Motor neuron (in vitro differentiated cells): ENCODE results near the gene SRA1. TPM values are rescaled to one million over a fixed set of nuclear protein-coding genes. Genes with fewer than 3 reads are reported as not detected.

Experiments
- ATAC-seq, 8 experiments: fragments of 200-7000 bp; cut with Tn5 transposase; replicated peaks in 6 of 8; 2 replicates each; pipeline ENCODE4 v1.8.0; 2021; ENCODE audit warnings: mild to moderate bottlenecking in 8 of 8, moderate library complexity in 8 of 8
- H3K27ac ChIP-seq, 2 donors: fragments of 250-450 bp; sonication (Bioruptor Pico); 2 replicates each; pipeline ENCODE4 v1.9.0; 2021; ENCODE audit warnings: antibody characterized with exemption in 2 of 2, mild to moderate bottlenecking in 2 of 2, moderate library complexity in 1 of 2
- H3K4me1 ChIP-seq, 2 donors: fragments of 250-450 bp; sonication (Bioruptor Pico); replicated peaks in 1 of 2; 2 replicates each; pipeline ENCODE4 v1.6.1; 2021; ENCODE audit warnings: antibody characterized with exemption in 2 of 2, mild to moderate bottlenecking in 2 of 2, moderate library complexity in 1 of 2
- H3K4me3 ChIP-seq, 5 donors: fragments of 250-450 bp; sonication (Bioruptor Pico); 2 replicates each; pipeline ENCODE4 v1.9.0; 2021; ENCODE audit warnings: antibody characterized with exemption in 5 of 5, mild to moderate bottlenecking in 5 of 5, moderate library complexity in 4 of 5
- WGBS, 10 experiments: fragments of 450-650 bp; shearing (Covaris generic); methylation state at CpG; one replicate each; pipeline ENCODE4 v1.0.0; 2022; 5-methylcytosine and 5-hydroxymethylcytosine counted together
- in situ Hi-C, 9 experiments: fragments of 400-800 bp; cut with MboI; loops; one replicate each; pipeline ENCODE4 v1.15.0; 2021; ENCODE audit warnings: low sequenced_read_pairs in 9 of 9, low pct_unique_long_range_greater_than_20kb in 2 of 9; ENCODE audit not compliant: unreplicated experiment in 9 of 9
- total RNA-seq, 8 experiments: library from RNA; unstranded; fragments of 300-600 nt; gene quantifications; 2 replicates each; pipeline versions ENCODE4 v1.2.3 to v1.2.4, GENCODE V29; 2022

Gene SRA1
- total RNA-seq, 8 experiments from 2014 or later = 29.1 to 97.6 (median 47.4) TPM

DNA sequence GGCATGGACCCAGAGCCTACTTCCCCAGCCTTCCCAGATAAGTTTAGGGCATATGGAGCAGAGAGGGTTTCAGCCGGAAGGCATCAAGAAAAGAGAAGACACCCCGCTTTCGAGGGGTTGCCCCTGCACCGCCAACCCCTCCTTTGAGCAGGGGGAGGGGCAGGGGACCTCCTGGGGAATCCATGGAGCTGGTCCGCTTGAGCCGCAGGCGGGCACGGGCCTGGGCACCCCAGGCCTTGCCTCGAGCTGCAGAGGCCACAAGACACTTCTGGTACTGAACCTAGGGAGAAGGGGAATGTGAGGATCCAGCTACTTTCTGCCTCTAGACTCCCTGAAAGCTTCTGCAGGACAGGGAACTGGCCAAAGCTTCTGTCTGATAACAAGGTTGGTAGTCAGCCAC lies 1.3 kb upstream of the SRA1 start:
- 83 to 100% (median 100%) methylated on average over 1 to 4 of the region's 9 CpGs; no CpG with 5 or more reads in 6 of the 10 experiments for WGBS, 10 experiments
- Histone ChIP-seq H3K4me3 (no peak overlapping the region), H3K27ac (peak overlapping the region; percentile 89 to 96), H3K4me1 (peaks cover 25 to 27% of the 10 kb centered on the region in 2 donors)
- ATAC-seq = no peak
- in situ Hi-C loops = loop anchor here in 3 of 9 experiments (25.0 kb wide), 2 partner anchors 104 to 129 kb away; partner anchors contain the start of genes DND1 (in 2 of the 3), WDR55 (in 2 of the 3), HARS1 (in 1 of the 3) and HARS2 (in 1 of the 3)

DNA sequence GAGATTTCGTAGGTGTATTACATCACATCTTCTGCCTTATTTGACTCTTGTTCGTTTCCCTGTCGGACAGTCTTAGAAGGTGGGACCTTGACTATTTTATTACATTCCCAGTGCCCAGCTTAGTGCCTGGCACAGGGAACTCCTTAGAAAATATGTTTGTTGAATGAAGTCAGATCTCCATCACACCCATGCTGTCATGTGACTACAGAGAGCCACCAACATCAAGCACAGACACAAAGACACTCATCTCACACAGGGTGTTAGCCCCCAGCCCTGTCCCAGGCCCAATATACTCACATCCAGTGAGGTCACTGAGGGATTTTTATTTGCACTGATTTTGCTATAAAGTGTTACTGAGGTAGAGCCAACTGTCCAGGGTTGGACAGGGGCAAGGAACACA lies 692 bp upstream of the SRA1 start:
- Histone ChIP-seq H3K4me3 (peak overlapping the region; percentile 62 to 89 (median 76)), H3K4me1 (peaks cover 19 to 21% of the 10 kb centered on the region in 2 donors), H3K27ac (peak overlapping the region; percentile 89 to 96)
- in situ Hi-C loops = loop anchor here in 3 of 9 experiments (25.0 kb wide), 2 partner anchors 104 to 129 kb away; partner anchors contain the start of genes DND1 (in 2 of the 3), WDR55 (in 2 of the 3), HARS1 (in 1 of the 3) and HARS2 (in 1 of the 3)
- 78 to 100% (median 92%) methylated on average over 1 to 3 of the region's 3 CpGs; no CpG with 5 or more reads in 4 of the 10 experiments for WGBS, 10 experiments
- peak in 5 of 8 experiments; percentile 2 to 15 (median 9) for ATAC-seq

DNA sequence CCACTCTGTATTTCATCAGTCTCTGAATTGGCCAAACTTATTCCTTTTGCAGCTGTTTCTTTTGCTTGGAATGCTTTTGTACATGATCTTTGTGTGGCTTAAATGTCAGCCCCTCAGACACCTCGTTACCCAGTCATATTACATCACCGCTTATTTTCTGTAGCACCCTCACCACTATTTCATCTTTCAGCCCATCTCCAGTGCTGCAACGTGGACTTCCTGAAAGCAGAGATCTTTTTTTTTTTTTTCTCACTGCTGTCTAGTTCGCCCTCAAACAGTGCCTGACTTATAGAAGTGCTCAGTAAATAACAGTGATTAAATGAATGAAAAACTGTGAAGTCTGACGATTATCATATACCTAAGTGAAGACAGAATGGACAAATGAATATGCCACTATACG lies 835 bp downstream of the SRA1 start:
- peak overlapping the region; percentile 62 to 89 (median 76) for H3K4me3 ChIP-seq
- peak in 1 of 8 experiments; percentile 1 for ATAC-seq
- H3K27ac ChIP-seq = peak overlapping the region; percentile 89 to 96
- WGBS, 10 experiments = 0 to 7% (median 4%) methylated on average over 2 to 6 of the region's 6 CpGs
- peaks cover 14 to 18% of the 10 kb centered on the region in 2 donors for H3K4me1 ChIP-seq
- in situ Hi-C loops = loop anchor here in 3 of 9 experiments (25.0 kb wide), 2 partner anchors 106 to 131 kb away; partner anchors contain the start of genes DND1 (in 2 of the 3), WDR55 (in 2 of the 3), HARS1 (in 1 of the 3) and HARS2 (in 1 of the 3)

DNA sequence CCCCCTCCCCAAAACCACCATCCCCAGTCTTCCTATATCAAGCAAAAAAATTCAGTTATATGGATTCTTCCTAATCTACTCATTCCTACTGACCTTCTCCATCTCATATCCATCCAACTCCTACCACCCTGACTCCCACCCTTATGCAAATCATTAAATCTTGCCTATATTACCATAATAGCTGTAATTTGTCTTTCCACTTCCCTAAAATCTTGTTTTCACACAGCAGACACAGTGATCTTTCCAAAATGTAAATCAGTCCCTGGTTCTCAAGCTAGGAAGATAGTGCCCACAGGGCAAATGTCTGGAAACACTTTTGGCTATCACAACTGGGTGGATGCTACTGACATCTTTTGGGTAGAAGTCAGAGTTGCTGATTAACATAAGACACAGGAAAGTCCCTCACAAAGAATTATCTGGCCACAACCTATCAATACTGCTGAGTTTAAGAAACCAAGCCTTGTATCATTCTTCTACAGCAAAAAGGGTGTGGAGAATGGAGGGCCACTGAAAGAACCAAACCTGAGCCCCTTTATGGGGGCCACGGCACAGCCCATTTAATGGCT lies 1.4 kb downstream of the SRA1 start:
- WGBS, 10 experiments = 50 to 100% (median 66%) methylated on average over 1 of the region's 1 CpG; no CpG with 5 or more reads in 4 of the 10 experiments
- peak in 3 of 8 experiments; percentile 7 to 43 (median 23) for ATAC-seq
- in situ Hi-C loops = loop anchor here in 3 of 9 experiments (25.0 kb wide), 2 partner anchors 106 to 131 kb away; partner anchors contain the start of genes DND1 (in 2 of the 3), WDR55 (in 2 of the 3), HARS1 (in 1 of the 3) and HARS2 (in 1 of the 3)
- Histone ChIP-seq H3K4me3 (peak overlapping the region; percentile 62 to 89 (median 76)), H3K27ac (peak overlapping the region in 1 of 2 donors; percentile 96), H3K4me1 (peaks cover 14 to 18% of the 10 kb centered on the region in 2 donors)

DNA sequence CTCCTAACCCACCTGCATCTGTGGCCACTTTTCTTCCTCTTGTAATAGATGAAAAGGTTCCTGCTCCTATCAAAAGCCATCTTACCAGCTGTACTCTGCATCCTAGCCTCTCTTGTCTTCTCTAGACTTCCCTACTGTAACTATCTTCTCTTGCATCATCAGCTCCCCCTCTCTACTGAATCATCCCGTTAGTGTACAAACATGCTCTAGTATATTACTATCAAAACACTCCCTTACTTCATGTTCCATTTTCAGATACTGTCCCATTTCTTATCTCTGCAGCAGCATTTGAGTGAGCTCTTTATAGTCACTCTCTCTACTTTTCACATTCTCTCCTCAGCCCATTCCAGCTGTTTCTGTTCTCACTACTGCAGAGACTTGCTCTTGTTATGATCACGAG lies 2.8 kb downstream of the SRA1 start:
- H3K27ac ChIP-seq = no peak overlapping the region
- H3K4me1 ChIP-seq = peaks cover 14 to 18% of the 10 kb centered on the region in 2 donors
- in situ Hi-C loops = loop anchor here in 3 of 9 experiments (25.0 kb wide), 2 partner anchors 108 to 133 kb away; partner anchors contain the start of genes DND1 (in 2 of the 3), WDR55 (in 2 of the 3), HARS1 (in 1 of the 3) and HARS2 (in 1 of the 3)
- H3K4me3 ChIP-seq = peak overlapping the region in 1 of 5 donors; percentile 5
- no peak for ATAC-seq
- 11 to 100% (median 88%) methylated on average over 1 to 2 of the region's 2 CpGs; no CpG with 5 or more reads in 1 of the 10 experiments for WGBS, 10 experiments

DNA sequence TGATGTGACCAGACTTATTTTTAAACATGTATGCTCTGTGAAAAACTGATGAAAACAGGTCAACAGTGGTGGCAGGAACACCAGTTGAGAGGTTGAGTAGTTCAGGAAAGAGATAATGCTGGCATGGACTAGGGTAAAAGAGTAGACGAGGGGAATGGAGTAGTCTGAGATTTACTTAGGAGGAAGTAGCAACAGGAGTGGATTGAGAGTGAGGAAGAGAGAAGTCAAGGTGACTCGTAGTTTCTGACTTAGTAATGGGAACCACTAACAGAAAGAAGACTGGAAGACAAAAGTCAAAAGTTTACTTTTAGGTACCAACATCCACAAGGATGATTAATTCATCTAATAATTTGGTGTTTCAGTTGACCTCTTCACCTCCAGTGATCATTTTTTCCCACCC lies 3.6 kb downstream of the SRA1 start:
- Histone ChIP-seq H3K4me1 (peaks cover 14 to 18% of the 10 kb centered on the region in 2 donors), H3K4me3 (no peak overlapping the region), H3K27ac (no peak overlapping the region)
- ATAC-seq = no peak
- 67 to 100% (median 95%) methylated on average over 1 to 2 of the region's 2 CpGs; no CpG with 5 or more reads in 1 of the 10 experiments for WGBS, 10 experiments
- in situ Hi-C loops = loop anchor here in 3 of 9 experiments (25.0 kb wide), 2 partner anchors 109 to 134 kb away; partner anchors contain the start of genes DND1 (in 2 of the 3), WDR55 (in 2 of the 3), HARS1 (in 1 of the 3) and HARS2 (in 1 of the 3)

DNA sequence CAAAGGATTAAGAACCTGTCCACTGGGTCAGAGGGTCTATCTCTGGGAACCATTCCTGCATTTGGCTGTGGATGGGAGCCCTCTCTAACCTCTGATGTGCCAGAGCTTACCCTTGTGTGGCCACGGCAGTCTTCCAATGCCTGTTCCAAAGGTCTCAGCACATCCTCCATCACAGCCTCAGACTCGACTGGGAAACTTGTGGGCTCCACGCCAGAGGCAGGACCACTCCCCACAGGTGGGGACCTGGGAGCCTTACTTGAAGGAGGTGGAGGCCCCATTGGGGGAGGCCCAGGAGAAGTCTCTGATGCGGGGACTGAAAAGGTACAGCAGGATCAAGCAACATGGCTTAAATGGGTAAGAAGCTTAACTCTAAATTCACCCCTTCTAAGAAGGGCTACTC lies 5.4 kb downstream of the SRA1 start:
- Histone ChIP-seq H3K4me3 (no peak overlapping the region), H3K4me1 (peaks cover 13 to 22% of the 10 kb centered on the region in 2 donors), H3K27ac (no peak overlapping the region)
- in situ Hi-C loops = loop anchor here in 3 of 9 experiments (25.0 kb wide), 2 partner anchors 110 to 135 kb away; partner anchors contain the start of genes DND1 (in 2 of the 3), WDR55 (in 2 of the 3), HARS1 (in 1 of the 3) and HARS2 (in 1 of the 3)
- WGBS, 10 experiments = 80 to 100% (median 100%) methylated on average over 1 to 4 of the region's 4 CpGs; no CpG with 5 or more reads in 5 of the 10 experiments
- ATAC-seq = no peak

DNA sequence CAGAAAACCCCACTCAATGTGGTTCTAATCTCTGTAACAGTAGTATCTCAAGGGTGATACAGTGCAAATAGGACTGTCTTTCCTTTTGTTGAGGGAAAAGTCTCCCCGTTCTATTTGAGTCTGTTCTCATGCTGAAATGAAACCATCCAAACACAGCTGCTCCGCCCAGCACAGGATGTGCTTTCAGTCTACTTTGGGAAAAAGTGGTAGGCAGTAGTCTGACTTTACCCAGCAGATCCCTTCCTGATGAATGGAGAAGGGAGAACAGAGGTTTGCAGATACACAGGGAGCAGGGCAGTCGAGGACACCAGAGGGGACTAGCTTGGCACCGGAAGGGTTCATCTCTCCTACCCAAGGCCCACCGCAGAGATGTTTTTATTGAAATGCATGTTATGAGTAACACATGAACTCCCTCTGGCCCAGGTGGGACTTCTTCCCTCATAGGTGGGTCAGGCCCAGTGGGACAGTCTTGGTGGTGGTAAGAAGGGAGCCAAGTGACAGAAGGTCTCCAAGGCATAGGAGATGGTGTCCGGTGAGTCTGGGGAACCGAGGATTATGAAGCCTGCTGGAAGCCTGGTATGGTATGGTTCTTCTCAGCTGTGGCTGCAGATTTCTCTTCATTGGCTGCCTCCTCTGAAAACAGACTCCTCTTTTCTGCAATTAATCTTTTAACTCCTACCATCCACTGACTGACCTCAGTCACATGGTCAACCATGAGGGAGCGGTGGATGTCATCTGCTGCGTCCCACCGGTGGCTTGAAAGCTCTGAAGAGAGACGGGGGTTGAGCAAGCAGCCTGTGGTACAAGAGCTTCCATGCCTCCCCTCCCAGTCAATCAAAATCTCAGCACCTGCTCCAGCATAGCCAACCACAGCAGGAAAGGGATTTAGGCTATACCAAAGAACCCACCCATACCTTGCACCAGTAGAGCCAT lies 6.9 kb downstream of the SRA1 start:
- WGBS, 10 experiments = 85 to 100% (median 94%) methylated on average over 1 to 9 of the region's 11 CpGs; no CpG with 5 or more reads in 3 of the 10 experiments
- Histone ChIP-seq H3K27ac (no peak overlapping the region), H3K4me1 (peaks cover 12 to 18% of the 10 kb centered on the region in 2 donors), H3K4me3 (no peak overlapping the region)
- no peak for ATAC-seq
- in situ Hi-C loops = loop anchor here in 3 of 9 experiments (25.0 kb wide), 2 partner anchors 112 to 137 kb away; partner anchors contain the start of genes DND1 (in 2 of the 3), WDR55 (in 2 of the 3), HARS1 (in 1 of the 3) and HARS2 (in 1 of the 3)

DNA sequence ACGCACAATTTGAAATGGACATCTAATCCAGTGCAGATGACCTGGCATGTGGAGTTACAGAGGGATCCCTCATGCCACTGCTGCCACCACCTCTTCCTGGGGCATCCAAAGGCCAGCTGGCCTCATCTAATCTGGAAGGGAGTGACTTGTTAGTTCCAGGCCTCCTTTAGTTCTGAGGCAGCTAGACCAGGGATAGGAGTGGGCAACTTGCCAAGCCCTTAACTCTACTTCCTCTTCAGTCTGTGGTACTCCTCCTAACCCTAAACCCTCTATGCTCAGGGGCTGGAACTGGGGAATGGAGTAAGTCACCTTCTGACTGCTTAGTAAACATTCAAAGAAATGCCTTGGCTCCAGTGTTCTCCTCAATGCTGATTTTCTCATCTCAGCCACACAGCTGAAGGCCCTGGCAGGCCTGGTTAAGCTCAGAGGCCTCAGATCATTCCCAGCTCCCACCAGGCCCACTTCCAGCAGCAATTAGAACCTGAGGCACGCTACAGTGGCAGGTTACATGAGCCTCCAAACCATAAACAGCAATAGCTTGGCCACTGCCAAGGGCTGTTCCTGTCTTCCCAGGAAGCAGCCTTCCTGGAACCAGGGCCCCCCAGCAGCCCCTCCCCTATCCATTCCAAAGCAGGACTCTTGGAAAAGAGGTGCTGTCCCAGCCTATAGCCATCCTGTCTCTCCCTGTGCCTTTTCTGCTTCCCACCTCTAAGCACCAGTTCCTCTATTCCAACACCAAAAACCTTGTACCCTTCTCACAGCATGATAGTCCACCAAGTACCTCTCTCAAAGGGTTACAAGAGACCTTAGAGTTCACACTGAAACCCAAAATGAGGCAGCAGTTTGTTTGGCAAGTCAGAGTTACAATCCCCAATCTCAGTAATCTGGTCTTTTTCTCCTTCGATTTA lies 7.8 kb downstream of the SRA1 start:
- in situ Hi-C loops = loop anchor here in 3 of 9 experiments (25.0 kb wide), 3 partner anchors 112 to 138 kb away; partner anchors contain the start of genes DND1 (in 2 of the 3), WDR55 (in 2 of the 3), HARS1 (in 1 of the 3) and HARS2 (in 1 of the 3)
- no peak overlapping the region for H3K27ac ChIP-seq
- peaks cover 12 to 16% of the 10 kb centered on the region in 2 donors for H3K4me1 ChIP-seq
- H3K4me3 ChIP-seq = no peak overlapping the region
- peak in 1 of 8 experiments; percentile 1 for ATAC-seq
- WGBS, 10 experiments = 67 to 100% (median 86%) methylated on average over 1 to 3 of the region's 3 CpGs; no CpG with 5 or more reads in 3 of the 10 experiments

DNA sequence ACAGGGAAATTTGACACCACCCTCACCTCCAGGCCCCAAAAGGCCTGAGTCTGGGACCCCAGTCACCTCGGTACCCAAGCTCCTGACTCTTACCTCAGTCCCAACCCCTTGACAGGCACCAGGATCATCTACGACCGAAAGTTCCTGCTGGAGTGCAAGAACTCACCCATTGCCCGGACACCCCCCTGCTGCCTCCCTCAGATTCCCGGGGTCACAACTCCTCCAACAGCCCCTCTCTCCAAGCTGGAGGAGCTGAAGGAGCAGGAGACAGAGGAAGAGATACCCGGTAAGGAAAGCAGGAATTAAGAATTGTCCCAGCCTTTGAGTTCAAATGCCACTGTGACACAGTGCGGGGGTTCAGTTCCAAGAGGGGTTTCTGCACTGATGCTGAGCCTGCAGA lies 8.5 kb downstream of the SRA1 start:
- WGBS, 10 experiments = 100% methylated on average over 1 to 2 of the region's 7 CpGs; no CpG with 5 or more reads in 8 of the 10 experiments
- Histone ChIP-seq H3K27ac (peak overlapping the region in 1 of 2 donors; percentile 73), H3K4me1 (peaks cover 12 to 16% of the 10 kb centered on the region in 2 donors), H3K4me3 (no peak overlapping the region)
- in situ Hi-C loops = loop anchor here in 1 of 9 experiments (25.0 kb wide), 1 partner anchor 111 kb away; no protein-coding TSS in a partner anchor
- no peak for ATAC-seq

DNA sequence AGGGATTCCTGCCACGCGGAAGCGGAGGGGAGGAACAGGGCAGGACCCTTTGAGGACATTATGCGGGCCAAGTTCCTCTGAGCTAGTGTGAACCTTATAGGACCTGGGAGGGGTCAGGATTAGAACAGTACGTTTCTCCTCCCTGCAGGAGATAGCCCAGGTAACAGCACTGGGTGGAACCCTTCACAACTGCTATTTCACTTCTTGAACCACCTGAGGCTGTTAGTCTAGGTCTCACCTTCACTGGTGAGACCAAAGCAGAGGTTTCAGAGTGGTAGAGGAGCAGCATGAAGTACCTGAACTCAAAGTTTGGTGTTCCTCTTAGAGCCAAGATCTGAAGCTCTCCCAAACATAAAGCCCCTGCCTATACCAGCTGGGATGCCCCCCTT lies 9.0 kb downstream of the SRA1 start:
- in situ Hi-C loops = loop anchor here in 1 of 9 experiments (25.0 kb wide), 1 partner anchor 111 kb away; no protein-coding TSS in a partner anchor
- Histone ChIP-seq H3K4me3 (peak overlapping the region in 2 of 5 donors; percentile 31 to 33), H3K4me1 (peaks cover 12 to 16% of the 10 kb centered on the region in 2 donors), H3K27ac (peak overlapping the region; percentile 43 to 73)
- peak in 3 of 8 experiments; percentile 2 to 29 (median 18) for ATAC-seq
- WGBS, 10 experiments = 45 to 58% (median 52%) methylated on average over 3 to 5 of the region's 5 CpGs; no CpG with 5 or more reads in 7 of the 10 experiments
